Neural progenitor cell (in vitro differentiated cells): ENCODE data around the gene TDRD9. TPM values are rescaled to one million over a fixed set of nuclear protein-coding genes. Genes with fewer than 3 reads are reported as not detected.

ENCODE experiments used
- DNase-seq: peaks from one replicate; pipeline ENCODE4 v3.0.0-alpha.2; 2016; ENCODE audit warnings: low spot score
- H2AFZ ChIP-seq: fragments of 200-600 bp; sonication (generic); replicated peaks from 2 replicates; pipeline ENCODE4 v1.6.1; 2016; ENCODE audit warnings: antibody characterized with exemption
- H3F3A ChIP-seq: fragments of 200-600 bp; sonication (generic); 2 replicates; pipeline ENCODE4 v1.6.1; 2016; ENCODE audit warnings: antibody characterized with exemption, low read depth
- H3K27ac ChIP-seq: fragments of 200-600 bp; sonication (generic); 2 replicates; pipeline ENCODE4 v1.5.1; 2016; ENCODE audit warnings: mild to moderate bottlenecking
- H3K27me3 ChIP-seq: fragments of 200-600 bp; sonication (generic); 2 replicates; pipeline ENCODE4 v1.6.1; 2016; ENCODE audit warnings: mild to moderate bottlenecking, moderate library complexity
- H3K36me3 ChIP-seq: fragments of 200-600 bp; sonication (generic); 2 replicates; pipeline ENCODE4 v1.5.1; 2016
- H3K4me1 ChIP-seq: fragments of 200-600 bp; sonication (generic); 2 replicates; pipeline ENCODE4 v1.6.1; 2016; ENCODE audit warnings: mixed run types
- H3K4me2 ChIP-seq: fragments of 200-600 bp; sonication (generic); 2 replicates; pipeline ENCODE4 v1.6.1; 2016
- H3K4me3 ChIP-seq: fragments of 200-600 bp; sonication (generic); 2 replicates; pipeline ENCODE4 v1.5.1; 2016
- H3K79me2 ChIP-seq: fragments of 200-600 bp; sonication (generic); 2 replicates; pipeline ENCODE4 v1.6.1; 2016; ENCODE audit warnings: low read depth
- H3K9ac ChIP-seq: fragments of 200-600 bp; sonication (generic); 2 replicates; pipeline ENCODE4 v1.6.1; 2016
- H3K9me3 ChIP-seq: fragments of 200-600 bp; sonication (generic); 2 replicates; pipeline ENCODE4 v1.5.1; 2016; ENCODE audit warnings: low read depth
- H4K20me1 ChIP-seq: fragments of 200-600 bp; sonication (generic); 2 replicates; pipeline ENCODE4 v1.6.1; 2016; ENCODE audit warnings: low read depth
- H3K27ac Mint-ChIP-seq: 3 replicates; pipeline ENCODE4 v1.8.0; 2021; ENCODE audit warnings: mixed read lengths
- H3K27me3 Mint-ChIP-seq: 2 replicates; pipeline ENCODE4 v1.8.0; 2022; ENCODE audit warnings: low read depth, mild to moderate bottlenecking, inconsistent platforms, moderate library complexity, mixed read lengths; ENCODE audit not compliant: insufficient read depth
- H3K36me3 Mint-ChIP-seq: 3 replicates; pipeline ENCODE4 v1.8.0; 2021; ENCODE audit warnings: mixed read lengths
- H3K4me1 Mint-ChIP-seq: 3 replicates; pipeline ENCODE4 v1.8.0; 2021; ENCODE audit warnings: mixed read lengths
- H3K4me3 Mint-ChIP-seq: 3 replicates; pipeline ENCODE4 v1.8.0; 2021; ENCODE audit warnings: mild to moderate bottlenecking, moderate library complexity, mixed read lengths
- H3K9me3 Mint-ChIP-seq: 3 replicates; pipeline ENCODE4 v1.8.0; 2020; ENCODE audit warnings: mixed read lengths
- CTCF ChIP-seq: fragments of 200-600 bp; sonication (generic); IDR thresholded peaks from 2 replicates; pipeline ENCODE4 v1.5.1; 2017; ENCODE audit warnings: antibody characterized with exemption, mild to moderate bottlenecking
- EZH2 ChIP-seq: fragments of 200-600 bp; sonication (generic); IDR thresholded peaks from 2 replicates; pipeline ENCODE4 v1.6.1; 2017; ENCODE audit warnings: antibody characterized with exemption, mild to moderate bottlenecking, moderate library complexity
- EZH2phosphoT487 ChIP-seq: fragments of 200-600 bp; sonication (generic); IDR thresholded peaks from 2 replicates; pipeline ENCODE4 v1.6.1; 2017; ENCODE audit warnings: antibody characterized with exemption
- total RNA-seq: library from RNA; depleted of rRNA; stranded (reverse); fragments of >200 nt; gene quantifications from 2 replicates; pipeline ENCODE4 v1.2.3, GENCODE V29; 2015; ENCODE audit warnings: low replicate concordance

The TDRD9 gene
- total RNA-seq, 1 donor from 2014 or later = not detected

DNA sequence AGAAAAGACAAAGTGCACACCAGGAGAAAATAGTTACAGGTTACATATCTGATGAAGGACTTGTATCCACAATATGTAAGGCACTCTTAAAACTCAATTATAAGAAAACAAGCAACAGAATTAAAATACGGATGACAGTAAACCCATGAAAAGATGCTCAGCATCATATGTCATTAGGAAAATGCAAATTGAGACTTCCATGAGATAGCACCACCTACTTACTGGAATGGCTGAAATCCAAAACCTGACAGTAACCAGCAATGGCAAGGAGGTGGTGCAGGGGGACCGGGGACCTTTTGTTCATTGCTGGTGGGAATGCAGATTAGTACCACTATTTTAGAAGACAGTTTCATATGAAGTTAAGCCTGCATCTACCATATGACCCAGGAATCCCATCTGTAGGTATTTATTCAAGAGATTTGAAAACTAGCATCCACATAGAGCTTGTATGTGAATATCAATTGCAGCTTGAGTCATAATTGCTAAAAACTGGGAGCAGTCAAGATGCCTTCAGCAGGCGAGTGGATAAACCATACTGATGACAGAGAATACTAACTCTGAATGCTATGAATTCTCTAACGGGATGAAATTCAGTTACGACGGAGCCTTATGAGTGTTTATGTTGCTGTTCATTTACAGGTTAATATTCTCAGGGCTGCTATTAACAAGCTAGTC lies 113.3 kb downstream of the TDRD9 start:
- Histone ChIP-seq H3K9me3 (no peaks in the 10 kb centered on the region), H3K4me1 (peaks cover 11% of the 10 kb centered on the region)
- H3K27me3 Mint-ChIP-seq = no peaks in the 10 kb centered on the region

GRCh38 chr14:104044016-104044415 lies 115.8 kb downstream of the TDRD9 start:
- no peak for DNase-seq

More for the DNA sequence above, 113.3 kb downstream of the TDRD9 start:
- no peak overlapping the region for H3K27ac ChIP-seq
- no peaks in the 10 kb centered on the region for H3K36me3 ChIP-seq
- H3K4me3 Mint-ChIP-seq = no peak overlapping the region
- peaks cover 4% of the 10 kb centered on the region for H3K4me1 Mint-ChIP-seq
- H3K79me2 ChIP-seq = no peaks in the 10 kb centered on the region
- H3K4me2 ChIP-seq = no peak overlapping the region
- no peak overlapping the region for H2AFZ ChIP-seq
- H3F3A ChIP-seq = no peaks in the 10 kb centered on the region
- no peaks in the 10 kb centered on the region for H3K27me3 ChIP-seq
- H3K36me3 Mint-ChIP-seq = no peaks in the 10 kb centered on the region
- no peak overlapping the region for H3K4me3 ChIP-seq
- DNase-seq = no peak
- no peaks in the 10 kb centered on the region for H4K20me1 ChIP-seq
- H3K27ac Mint-ChIP-seq = no peak overlapping the region
- H3K9me3 Mint-ChIP-seq = no peaks in the 10 kb centered on the region
- H3K9ac ChIP-seq = no peak overlapping the region
- TF ChIP-seq EZH2 = no peak
- TF ChIP-seq CTCF = no peak
- TF ChIP-seq EZH2phosphoT487 = no peak

GRCh38 chr14:104047761-104048160 lies 119.5 kb downstream of the TDRD9 start:
- Histone ChIP-seq H3K36me3 (no peaks in the 10 kb centered on the region), H4K20me1 (no peaks in the 10 kb centered on the region), H3K4me3 (no peak overlapping the region), H3F3A (no peaks in the 10 kb centered on the region), H3K9ac (no peak overlapping the region), H3K9me3 (no peaks in the 10 kb centered on the region), H3K27ac (no peak overlapping the region), H3K27me3 (no peaks in the 10 kb centered on the region), H3K4me1 (no peaks in the 10 kb centered on the region), H2AFZ (no peak overlapping the region), H3K79me2 (no peaks in the 10 kb centered on the region), H3K4me2 (no peak overlapping the region)
- Mint-ChIP-seq H3K27me3 (peaks cover 3% of the 10 kb centered on the region), H3K27ac (no peak overlapping the region), H3K4me3 (no peak overlapping the region), H3K4me1 (peaks cover 3% of the 10 kb centered on the region), H3K9me3 (no peaks in the 10 kb centered on the region), H3K36me3 (no peaks in the 10 kb centered on the region)
- no peak for TF ChIP-seq EZH2phosphoT487
- no peak for TF ChIP-seq CTCF
- no peak for TF ChIP-seq EZH2
- DNase-seq = no peak

More at GRCh38 chr14:104044016-104044415, 115.8 kb downstream of the TDRD9 start:
- Histone ChIP-seq H3K4me1 (peaks cover 11% of the 10 kb centered on the region), H3K36me3 (no peaks in the 10 kb centered on the region), H3K9ac (no peak overlapping the region), H4K20me1 (no peaks in the 10 kb centered on the region), H3F3A (no peaks in the 10 kb centered on the region), H3K4me2 (no peak overlapping the region), H3K79me2 (no peaks in the 10 kb centered on the region), H3K27me3 (no peaks in the 10 kb centered on the region), H3K4me3 (no peak overlapping the region), H3K27ac (no peak overlapping the region), H3K9me3 (no peaks in the 10 kb centered on the region), H2AFZ (no peak overlapping the region)
- Mint-ChIP-seq H3K27me3 (peaks cover 3% of the 10 kb centered on the region), H3K27ac (no peak overlapping the region), H3K9me3 (no peaks in the 10 kb centered on the region), H3K36me3 (no peaks in the 10 kb centered on the region), H3K4me1 (peaks cover 5% of the 10 kb centered on the region), H3K4me3 (no peak overlapping the region)
- no peak for TF ChIP-seq CTCF
- no peak for TF ChIP-seq EZH2phosphoT487
- no peak for TF ChIP-seq EZH2
